Prostate gland (tissue), 2 donors: ENCODE measurements around the gene LRRC8A. TPM values are rescaled to one million over a fixed set of nuclear protein-coding genes. Genes with fewer than 3 reads are reported as not detected.

Experiments used
- DNase-seq: peaks from one replicate; pipeline ENCODE4 v3.0.0-alpha.2; 2019; ENCODE audit warnings: low spot score
- H3K27ac ChIP-seq, 2 donors: fragments of 200-600 bp; sonication (generic); 2 replicates each; pipeline ENCODE4 v1.5.1; 2017 to 2019
- H3K27me3 ChIP-seq: fragments of 200-600 bp; sonication (generic); replicated peaks from 2 replicates; pipeline ENCODE4 v1.5.1; 2019; ENCODE audit not compliant: insufficient read depth
- H3K36me3 ChIP-seq, 2 donors: fragments of 200-600 bp; sonication (generic); 1 replicate in 1 of 2; 2 replicates in 1 of 2; pipeline versions ENCODE4 v1.5.1 to v1.8.1; 2017 to 2019
- H3K4me1 ChIP-seq: fragments of 200-600 bp; sonication (generic); replicated peaks from 2 replicates; pipeline ENCODE4 v1.5.1; 2019
- H3K4me3 ChIP-seq, 2 donors: fragments of 200-600 bp; sonication (generic); 2 replicates each; pipeline ENCODE4 v1.5.1; 2017 to 2019
- H3K9me3 ChIP-seq: fragments of 200-600 bp; sonication (generic); 2 replicates; pipeline ENCODE4 v1.5.1; 2017
- CTCF ChIP-seq, 4 experiments: fragments of 200-600 bp in 2 of 4; fragments of 450-650 bp in 2 of 4; sonication (generic) in 2 of 4; IDR thresholded peaks; 1 replicate in 3 of 4; 2 replicates in 1 of 4; pipeline ENCODE4 v1.5.1; 2016 to 2019; ENCODE audit warnings: antibody characterized with exemption in 4 of 4, mild to moderate bottlenecking in 2 of 4, moderate library complexity in 2 of 4
- POLR2A ChIP-seq: fragments of 450-650 bp; IDR thresholded peaks from one replicate; pipeline ENCODE4 v1.6.1; 2016; ENCODE audit warnings: antibody characterized with exemption, mild to moderate bottlenecking
- POLR2AphosphoS5 ChIP-seq: sonication (generic); formaldehyde crosslinking; IDR thresholded peaks from one replicate; pipeline ENCODE4 v1.6.1; 2017; ENCODE audit warnings: antibody characterized with exemption
- WGBS: methylation state at CpG from one replicate; pipeline ENCODE4 v1.1.5; 2018; 5-methylcytosine and 5-hydroxymethylcytosine counted together
- intact Hi-C: fragments of 100-400 bp; cut with DNase I; formaldehyde crosslinking; loops from one replicate; pipeline ENCODE4 v1.14.2; 2022
- total RNA-seq, 2 donors: library from RNA; depleted of rRNA; stranded (reverse); fragments of >200 nt; gene quantifications; one replicate each; pipeline ENCODE4 v1.1.0, GENCODE V29; 2016

The LRRC8A gene
- total RNA-seq, 2 donors from 2014 or later, result 78.2 to 78.8 TPM

GRCh38 chr9:128885798-128886197, 3.9 kb downstream of the LRRC8A start:
- no peak overlapping the region for H3K4me3 ChIP-seq
- H3K27ac ChIP-seq, result peak overlapping the region; percentile 39 to 61
- DNase-seq, result peak; percentile 15
- intact Hi-C loops, result no loop called here
- no peaks in the 10 kb centered on the region for H3K9me3 ChIP-seq
- 75% methylated on average over 15 of the region's 15 CpGs for WGBS
- H3K36me3 ChIP-seq, result no peaks in the 10 kb centered on the region
- no peaks in the 10 kb centered on the region for H3K27me3 ChIP-seq
- peaks cover 28% of the 10 kb centered on the region for H3K4me1 ChIP-seq
- no peak for TF ChIP-seq POLR2AphosphoS5
- TF ChIP-seq CTCF (IDR thresholded peaks at IDR 0.05), result no peak
- TF ChIP-seq POLR2A, result no peak

- peaks cover 28% of the 10 kb centered on the region for H3K4me1 ChIP-seq
- 44% methylated on average over 13 of the region's 13 CpGs for WGBS
Observed at GRCh38 chr9:128886211-128886891, 4.4 kb downstream of the LRRC8A start.

GRCh38 chr9:128887049-128887448, 5.1 kb downstream of the LRRC8A start:
- H3K36me3 ChIP-seq, result no peaks in the 10 kb centered on the region
- H3K27ac ChIP-seq, result peak overlapping the region; percentile 61 to 67
- H3K4me1 ChIP-seq, result peaks cover 31% of the 10 kb centered on the region
- no peak overlapping the region for H3K4me3 ChIP-seq
- intact Hi-C loops, result no loop called here
- 93% methylated on average over 3 of the region's 3 CpGs for WGBS
- H3K9me3 ChIP-seq, result no peaks in the 10 kb centered on the region
- H3K27me3 ChIP-seq, result no peaks in the 10 kb centered on the region
- TF ChIP-seq POLR2AphosphoS5 (no peak), CTCF (IDR thresholded peaks at IDR 0.05) (no peak), POLR2A (no peak)
- DNase-seq, result no peak

More at GRCh38 chr9:128886211-128886891, 4.4 kb downstream of the LRRC8A start:
- Histone ChIP-seq H3K4me3 (no peak overlapping the region), H3K27ac (peak overlapping the region; percentile 61 to 67), H3K36me3 (no peaks in the 10 kb centered on the region), H3K27me3 (no peaks in the 10 kb centered on the region), H3K9me3 (no peaks in the 10 kb centered on the region)
- DNase-seq, result no peak
- intact Hi-C loops, result no loop called here
- TF ChIP-seq POLR2AphosphoS5, result no peak
- no peak for TF ChIP-seq POLR2A
- no peak for TF ChIP-seq CTCF (IDR thresholded peaks at IDR 0.05)

GRCh38 chr9:128887914-128888350, 6.0 kb downstream of the LRRC8A start:
- peak; percentile 55 for TF ChIP-seq POLR2AphosphoS5
- no peak for TF ChIP-seq POLR2A
- no peak for TF ChIP-seq CTCF (IDR thresholded peaks at IDR 0.05)
- DNase-seq, result peak; percentile 49
- Histone ChIP-seq H3K9me3 (no peaks in the 10 kb centered on the region), H3K36me3 (no peaks in the 10 kb centered on the region), H3K27ac (peak overlapping the region; percentile 54 to 67), H3K4me1 (peaks cover 37% of the 10 kb centered on the region), H3K27me3 (no peaks in the 10 kb centered on the region), H3K4me3 (no peak overlapping the region)
- intact Hi-C loops, result no loop called here
- WGBS, result 21% methylated on average over 9 of the region's 9 CpGs
